ENCODE data around the gene RAB20. TPM values are rescaled to one million over a fixed set of nuclear protein-coding genes. Genes with fewer than 3 reads are reported as not detected.
"Not testable (repeated sequence)": the region's sequence is repeated elsewhere in the genome, so short reads cannot be mapped to it uniquely, and the experiment has no call there.

Gene RAB20
- total RNA-seq, 1 experiment from 2014 or later, result 0.75 TPM

GRCh38 chr13:110535526-110535925, 26.0 kb downstream of the RAB20 start:
- in situ Hi-C loops (cut with HindIII; ENCODE audit: low sequenced_read_pairs), result no loop called here
- no peak for DNase-seq (ENCODE audit: low spot score)

- DNase-seq (ENCODE audit: low spot score), result no peak
- in situ Hi-C loops (cut with HindIII; ENCODE audit: low sequenced_read_pairs), result no loop called here
These were observed 27.5 kb downstream of the RAB20 start for GRCh38 chr13:110533771-110534670.

- DNase-seq (ENCODE audit: low spot score); in situ Hi-C loops (cut with HindIII; ENCODE audit: low sequenced_read_pairs): not testable (repeated sequence)
These were observed 29.3 kb downstream of the RAB20 start for GRCh38 chr13:110532258-110532657.

- in situ Hi-C loops (cut with HindIII; ENCODE audit: low sequenced_read_pairs), result no loop called here
- no peak for DNase-seq (ENCODE audit: low spot score)
These were observed 29.8 kb downstream of the RAB20 start for GRCh38 chr13:110531671-110532083.

- no peak for DNase-seq (ENCODE audit: low spot score)
- in situ Hi-C loops (cut with HindIII; ENCODE audit: low sequenced_read_pairs), result no loop called here
These were observed 30.4 kb downstream of the RAB20 start for GRCh38 chr13:110531100-110531499.

- in situ Hi-C loops (cut with HindIII; ENCODE audit: low sequenced_read_pairs), result no loop called here
- no peak for DNase-seq (ENCODE audit: low spot score)
These were observed 31.8 kb downstream of the RAB20 start for GRCh38 chr13:110529522-110530311.

GRCh38 chr13:110528911-110529310, 32.6 kb downstream of the RAB20 start:
- DNase-seq (ENCODE audit: low spot score), result no peak
- in situ Hi-C loops (cut with HindIII; ENCODE audit: low sequenced_read_pairs), result no loop called here

- no peak for DNase-seq (ENCODE audit: low spot score)
- in situ Hi-C loops (cut with HindIII; ENCODE audit: low sequenced_read_pairs), result no loop called here
These were observed 33.2 kb downstream of the RAB20 start for GRCh38 chr13:110528371-110528770.

GRCh38 chr13:110525328-110526319, 35.9 kb downstream of the RAB20 start:
- DNase-seq (ENCODE audit: low spot score), result no peak
- in situ Hi-C loops (cut with HindIII; ENCODE audit: low sequenced_read_pairs), result no loop called here

GRCh38 chr13:110524541-110525257, 36.8 kb downstream of the RAB20 start:
- DNase-seq (ENCODE audit: low spot score), result peak; percentile 37
- in situ Hi-C loops (cut with HindIII; ENCODE audit: low sequenced_read_pairs), result no loop called here

GRCh38 chr13:110523838-110524540, 37.5 kb downstream of the RAB20 start:
- no peak for DNase-seq (ENCODE audit: low spot score)
- in situ Hi-C loops (cut with HindIII; ENCODE audit: low sequenced_read_pairs), result no loop called here

GRCh38 chr13:110523180-110523579, 38.3 kb downstream of the RAB20 start:
- no peak for DNase-seq (ENCODE audit: low spot score)
- in situ Hi-C loops (cut with HindIII; ENCODE audit: low sequenced_read_pairs), result no loop called here

GRCh38 chr13:110522721-110523120, 38.8 kb downstream of the RAB20 start:
- in situ Hi-C loops (cut with HindIII; ENCODE audit: low sequenced_read_pairs), result no loop called here
- no peak for DNase-seq (ENCODE audit: low spot score)

- in situ Hi-C loops (cut with HindIII; ENCODE audit: low sequenced_read_pairs), result no loop called here
- no peak for DNase-seq (ENCODE audit: low spot score)
These were observed 39.6 kb downstream of the RAB20 start for GRCh38 chr13:110521946-110522345.

GRCh38 chr13:110521296-110521680, 40.2 kb downstream of the RAB20 start:
- no peak for DNase-seq (ENCODE audit: low spot score)
- in situ Hi-C loops (cut with HindIII; ENCODE audit: low sequenced_read_pairs), result no loop called here

- peak; percentile 25 for DNase-seq (ENCODE audit: low spot score)
- in situ Hi-C loops (cut with HindIII; ENCODE audit: low sequenced_read_pairs), result no loop called here
These were observed 40.9 kb downstream of the RAB20 start for GRCh38 chr13:110520431-110521295.

- in situ Hi-C loops (cut with HindIII; ENCODE audit: low sequenced_read_pairs), result no loop called here
- no peak for DNase-seq (ENCODE audit: low spot score)
These were observed 42.0 kb downstream of the RAB20 start for GRCh38 chr13:110519506-110519905.
